GM19035 (cell line): ENCODE data around the gene ACOD1.
"Not testable (repeated sequence)": the region's sequence is repeated elsewhere in the genome, so short reads cannot be mapped to it uniquely, and the experiment has no call there.

Source experiments
- ATAC-seq: cut with Tn5 transposase; IDR thresholded peaks from one replicate; pipeline ENCODE4 v1.9.1; 2021; ENCODE audit not compliant: unreplicated experiment

ACOD1 gene

DNA sequence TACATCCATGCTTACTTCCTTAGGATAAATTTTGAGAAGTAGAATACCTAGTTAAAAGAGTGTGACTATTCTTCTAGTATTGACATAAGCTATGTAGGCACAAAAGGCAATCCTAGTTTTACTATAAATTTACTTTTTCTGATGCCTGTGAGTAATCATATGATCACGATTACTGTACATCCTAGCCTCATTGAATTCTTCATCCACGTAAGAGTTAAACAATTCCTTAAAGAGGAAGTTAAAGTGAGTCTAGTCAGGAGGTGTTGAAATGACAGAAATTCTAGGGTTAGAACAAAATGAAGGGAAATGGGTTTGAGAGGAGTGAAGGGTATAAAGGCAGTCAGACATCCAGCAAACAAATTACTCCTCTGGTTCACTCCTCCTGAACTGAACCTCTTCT is at the start of gene ACOD1:
ACOD1 (plus strand) TSS at position 363 of the 400 bp plus-strand sequence. CDS start 48 bp downstream, outside the sequence.
- ATAC-seq: no peak

DNA sequence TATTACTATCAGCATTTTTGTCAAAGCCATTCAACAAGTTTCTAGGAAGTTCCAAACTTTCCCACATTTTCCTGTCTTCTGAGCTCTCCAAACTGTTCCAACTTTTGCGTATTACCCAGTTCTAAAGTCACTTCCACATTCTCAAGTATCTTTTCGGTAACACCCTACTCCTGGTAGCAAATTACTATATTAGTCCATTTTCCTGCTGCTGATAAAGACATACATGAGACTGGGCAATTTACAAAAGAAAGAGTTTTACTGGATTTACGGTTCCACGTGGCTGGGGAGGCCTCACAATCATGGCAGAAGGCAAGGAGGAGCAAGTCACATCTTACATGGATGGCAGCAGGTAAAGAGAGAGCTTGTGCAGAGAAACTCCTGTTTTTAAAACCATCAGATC is 49.2 kb upstream of the ACOD1 start:
- ATAC-seq: not testable (repeated sequence)

DNA sequence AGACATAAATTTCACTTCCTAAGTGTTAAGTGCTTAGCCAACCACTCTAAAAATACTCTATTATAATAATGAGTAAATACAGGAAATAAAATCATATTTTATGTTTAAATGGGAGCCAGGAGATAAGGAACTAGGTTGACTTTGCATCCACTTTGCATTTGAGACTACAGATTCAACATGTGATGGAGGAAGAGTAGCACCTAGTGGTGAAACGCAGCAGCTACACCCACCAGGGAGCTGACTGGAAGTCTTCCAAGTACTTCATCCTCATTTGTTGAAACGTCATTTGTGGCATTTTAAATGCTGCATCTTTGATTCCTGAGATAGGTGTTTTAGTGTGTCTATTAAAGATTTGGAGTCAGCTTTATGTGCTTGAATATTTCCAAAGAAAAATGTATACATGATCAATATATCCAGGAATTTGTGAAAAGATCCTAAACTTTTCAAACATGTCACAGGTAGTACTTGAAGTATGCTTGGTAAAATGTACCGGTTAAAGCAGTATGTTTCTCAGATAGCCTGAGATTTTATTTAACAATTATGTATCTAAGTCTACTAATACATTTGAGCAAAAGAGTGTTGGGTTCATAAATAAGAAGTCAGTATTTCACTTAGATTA is 44.7 kb upstream of the ACOD1 start:
- peak; percentile 97 for ATAC-seq

DNA sequence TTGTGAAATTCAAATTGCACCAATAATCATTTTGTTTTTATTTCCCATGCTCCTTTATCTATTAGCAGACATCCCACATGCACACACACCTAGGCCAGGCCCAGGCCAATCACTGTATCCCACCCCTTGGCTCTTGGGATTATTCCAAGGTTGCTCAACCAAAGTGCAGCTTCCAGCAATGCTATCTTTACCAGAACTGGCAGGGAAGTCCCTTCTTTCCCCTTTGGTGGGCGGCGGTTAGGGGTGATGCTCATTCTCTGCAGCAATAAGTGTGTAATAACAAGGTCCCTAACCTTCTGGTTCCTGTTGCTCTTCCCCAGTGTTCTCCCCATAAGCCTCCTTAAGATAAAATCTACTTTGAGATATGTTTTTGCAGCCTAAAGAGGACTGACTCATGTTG is 43.8 kb upstream of the ACOD1 start:
- no peak for ATAC-seq

DNA sequence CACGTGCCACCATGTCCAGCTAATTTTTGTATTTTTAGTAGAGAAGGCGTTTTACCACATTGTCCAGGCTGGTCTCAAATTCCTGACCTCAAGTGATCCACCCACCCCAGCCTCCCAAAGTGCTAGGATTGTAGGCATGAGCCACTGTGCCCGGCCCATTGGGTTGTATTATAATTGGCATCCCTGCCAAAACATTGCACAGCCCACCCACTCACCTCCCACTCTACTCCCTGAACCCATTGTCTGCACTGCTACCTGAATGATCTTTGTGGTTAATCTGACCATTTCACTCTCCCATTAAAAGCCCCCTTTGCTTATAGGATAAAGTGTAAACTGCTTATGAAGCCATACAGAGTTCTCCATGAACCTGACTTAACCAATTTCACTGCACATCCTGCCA is 35.8 kb upstream of the ACOD1 start:
- ATAC-seq: no peak

DNA sequence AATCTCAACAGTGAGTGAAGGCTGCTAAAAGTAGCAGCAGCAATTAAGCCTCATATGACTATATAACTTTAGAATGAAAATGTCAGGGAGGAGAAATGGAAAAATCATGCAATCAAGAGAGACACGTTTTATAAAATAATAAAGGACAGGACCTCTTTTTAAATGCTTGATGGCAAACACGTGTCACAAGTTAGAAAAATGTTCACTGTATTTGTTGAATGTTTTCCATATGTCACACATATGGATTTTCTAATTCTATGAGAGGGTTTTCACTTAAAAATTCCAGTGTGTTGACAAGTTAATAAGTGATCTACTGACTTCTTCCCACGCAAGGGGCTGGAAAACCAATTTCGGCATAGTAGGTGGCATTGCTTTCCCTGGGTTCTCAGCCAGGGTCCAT is 34.4 kb upstream of the ACOD1 start:
- no peak for ATAC-seq

DNA sequence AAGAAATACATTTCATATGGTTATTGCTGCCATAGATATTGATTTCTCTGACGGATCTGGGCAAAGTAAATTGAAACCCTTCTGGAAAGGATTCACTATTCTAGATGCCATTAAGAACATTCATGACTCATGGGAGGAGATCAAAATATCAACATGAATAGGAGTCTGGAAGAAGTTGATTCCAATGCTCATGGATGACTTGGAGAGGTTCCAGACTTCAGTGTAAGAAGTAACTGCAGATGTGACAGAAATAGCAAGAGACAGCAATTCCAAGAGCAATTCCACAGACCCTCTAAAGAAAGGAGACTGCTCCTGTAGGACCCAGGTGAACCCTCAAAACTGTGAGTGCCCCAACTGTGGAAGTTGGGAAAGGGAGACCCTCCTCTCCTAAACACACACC is 31.2 kb upstream of the ACOD1 start:
- ATAC-seq: no peak

DNA sequence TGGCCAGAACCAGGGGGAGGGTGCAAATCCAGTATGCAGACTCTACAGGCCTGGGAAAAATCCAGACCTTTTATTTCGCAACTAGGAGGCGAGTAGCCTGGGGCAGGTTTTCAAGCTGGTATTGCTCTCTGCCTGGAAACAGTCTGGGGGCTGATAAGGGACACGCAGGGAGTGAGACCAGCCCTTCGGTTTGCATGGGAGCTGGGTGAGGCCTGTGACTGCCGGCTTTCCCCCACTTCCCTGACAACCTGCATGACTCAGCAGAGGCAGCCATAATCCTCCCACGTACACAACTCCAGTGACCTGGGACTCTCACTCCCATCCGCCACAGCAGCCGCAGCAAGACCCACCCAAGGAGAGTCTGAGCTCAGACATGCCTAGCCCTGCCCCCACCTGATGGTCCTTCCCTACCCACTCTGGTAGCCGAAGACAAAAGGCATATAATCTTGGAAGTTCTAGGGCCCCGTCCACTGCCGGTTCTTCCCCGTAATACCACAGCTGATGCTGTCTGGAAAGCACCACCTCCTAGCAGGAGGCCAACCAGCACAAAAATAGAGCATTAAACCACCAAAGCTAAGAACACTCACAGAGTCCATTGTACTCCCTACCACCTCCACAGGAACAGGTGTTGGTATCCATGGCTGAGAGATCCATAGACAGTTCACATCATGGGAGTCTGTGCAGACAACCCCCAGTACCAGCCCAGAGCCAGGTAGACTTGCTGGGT is 30.4 kb upstream of the ACOD1 start:
- not testable (repeated sequence) for ATAC-seq

DNA sequence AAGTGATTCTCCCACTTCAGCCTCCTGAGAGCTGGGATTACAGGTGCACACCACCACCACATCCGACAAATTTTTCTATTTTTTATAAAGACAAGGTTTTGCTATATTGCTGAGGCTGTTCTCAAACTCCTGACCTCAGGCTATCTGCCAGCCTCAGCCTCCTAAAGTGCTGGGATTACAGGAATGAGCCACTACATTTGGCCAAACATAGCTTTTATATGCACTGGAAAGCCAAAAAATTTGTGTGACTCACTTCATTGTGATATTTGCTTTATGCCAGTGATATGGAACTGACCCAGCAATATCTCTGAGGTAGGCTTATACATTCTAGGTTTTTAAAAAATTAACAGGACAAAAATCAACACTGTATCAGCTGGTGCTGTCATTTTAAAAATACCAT is 26.8 kb upstream of the ACOD1 start:
- ATAC-seq: no peak

DNA sequence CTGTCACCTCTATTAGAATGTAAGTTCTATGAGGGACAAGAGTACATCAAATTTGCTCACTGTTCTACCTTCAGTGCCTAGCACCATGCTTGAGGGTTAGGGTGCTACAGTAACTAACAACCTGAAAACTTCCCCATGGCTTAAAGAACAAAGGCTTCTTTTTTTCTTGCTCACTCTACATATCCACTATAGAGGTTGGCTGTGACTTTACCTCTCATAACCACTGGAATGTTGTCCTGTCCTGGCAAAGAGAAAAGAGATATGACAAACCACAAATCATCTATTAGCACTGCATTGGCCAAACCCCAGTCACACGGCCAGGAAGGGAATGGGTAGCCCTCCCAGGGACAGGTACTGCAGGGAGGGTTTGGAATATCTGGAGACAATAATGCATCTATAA is 23.2 kb upstream of the ACOD1 start:
- ATAC-seq: no peak

DNA sequence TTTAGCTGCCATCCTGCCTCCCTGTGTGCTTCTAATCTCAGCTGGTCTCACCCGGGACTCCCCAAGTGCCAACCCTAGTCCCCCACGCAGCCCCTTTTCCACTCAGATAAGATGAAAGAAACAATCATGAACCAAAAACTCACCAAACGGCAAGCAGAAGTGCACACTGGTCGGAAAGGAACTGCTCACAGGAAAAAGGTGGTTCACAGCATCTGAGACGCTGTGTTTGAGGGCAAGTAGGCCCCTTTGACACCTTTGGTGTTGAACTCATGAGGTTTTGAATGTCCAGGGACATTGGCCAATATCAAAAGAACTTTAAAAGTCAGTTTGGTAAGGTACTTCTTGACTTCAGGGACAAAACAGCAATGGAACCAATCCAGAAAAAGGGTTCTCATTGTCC is 20.4 kb upstream of the ACOD1 start:
- no peak for ATAC-seq

DNA sequence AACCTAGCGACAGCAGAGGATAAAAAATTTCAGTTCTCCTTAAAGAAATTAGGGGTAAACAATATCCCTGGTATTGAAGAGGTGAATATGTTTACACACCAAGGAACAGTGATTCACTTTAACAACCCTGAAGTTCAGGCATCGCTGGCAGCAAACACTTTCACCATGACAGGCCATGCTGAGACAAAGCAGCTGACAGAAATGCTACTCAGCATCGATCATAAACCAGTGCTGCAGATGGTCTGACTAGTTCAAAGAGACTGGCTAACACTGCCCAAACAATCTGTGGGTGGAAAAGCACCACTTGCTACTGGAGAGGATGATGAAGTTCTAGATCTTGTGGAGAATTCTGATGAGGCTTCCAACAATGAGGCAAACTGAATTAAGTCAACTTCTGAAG is 19.9 kb upstream of the ACOD1 start:
- ATAC-seq: no peak

DNA sequence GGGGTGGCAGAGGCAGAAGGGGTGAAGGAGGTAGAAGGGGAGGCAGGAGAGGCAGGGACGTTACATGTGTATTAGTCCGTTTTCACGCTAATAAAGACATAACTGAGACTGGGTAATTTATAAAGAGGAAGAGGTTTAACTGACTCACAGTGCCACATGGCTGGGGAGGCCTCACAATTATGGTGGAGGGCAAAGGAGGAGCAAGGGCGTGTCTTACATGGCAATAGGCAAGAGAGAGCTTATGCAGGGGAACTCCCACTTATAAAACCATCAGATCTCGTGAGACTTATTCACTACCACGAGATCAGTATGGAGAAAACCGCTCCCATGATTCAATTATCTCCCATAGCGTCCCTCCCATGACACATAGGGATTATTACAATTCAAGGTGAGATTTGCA is 19.0 kb upstream of the ACOD1 start:
- ATAC-seq: no peak

DNA sequence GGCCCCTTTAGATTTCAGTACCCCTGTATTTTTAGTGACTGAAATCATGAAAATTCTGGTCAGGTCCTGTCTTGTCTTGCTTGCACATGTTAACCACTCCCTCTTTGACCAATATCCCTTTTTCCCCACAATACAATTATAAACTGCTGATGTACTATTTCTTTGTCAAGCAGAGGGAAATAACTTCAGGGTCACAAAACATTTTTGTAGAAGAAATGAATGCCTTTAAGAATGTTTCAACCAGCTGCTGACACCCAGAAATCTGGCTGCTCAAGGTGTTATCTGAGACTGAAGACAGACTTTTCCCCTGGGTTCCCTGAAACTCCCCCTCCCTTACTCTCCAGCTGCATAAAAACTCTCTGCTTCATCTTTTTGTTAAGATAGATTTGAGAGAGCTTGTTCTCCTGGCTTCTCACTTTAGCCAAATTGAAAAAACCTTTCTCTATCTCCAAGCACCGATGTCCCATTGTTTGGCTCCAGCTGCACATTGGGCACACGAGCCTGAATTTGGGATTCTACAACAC is 18.4 kb upstream of the ACOD1 start:
- ATAC-seq: no peak

DNA sequence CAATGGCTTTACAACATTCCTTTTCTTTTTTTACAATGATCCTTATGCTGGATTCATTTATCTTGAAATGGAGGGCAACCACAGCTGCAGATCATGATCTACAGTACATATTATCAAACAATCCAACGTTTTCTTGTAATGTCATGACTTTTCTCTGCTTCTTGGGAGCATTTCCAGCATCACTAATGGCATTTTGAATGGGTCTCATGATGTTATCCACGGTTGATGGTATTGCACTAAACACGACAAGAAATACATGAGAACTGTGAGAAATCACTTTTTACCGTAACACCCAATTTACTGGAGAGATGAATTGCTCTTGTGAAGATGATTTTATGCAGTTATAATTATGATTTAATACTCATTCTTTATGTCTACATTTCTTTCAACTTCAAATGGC is 16.2 kb upstream of the ACOD1 start:
- no peak for ATAC-seq

DNA sequence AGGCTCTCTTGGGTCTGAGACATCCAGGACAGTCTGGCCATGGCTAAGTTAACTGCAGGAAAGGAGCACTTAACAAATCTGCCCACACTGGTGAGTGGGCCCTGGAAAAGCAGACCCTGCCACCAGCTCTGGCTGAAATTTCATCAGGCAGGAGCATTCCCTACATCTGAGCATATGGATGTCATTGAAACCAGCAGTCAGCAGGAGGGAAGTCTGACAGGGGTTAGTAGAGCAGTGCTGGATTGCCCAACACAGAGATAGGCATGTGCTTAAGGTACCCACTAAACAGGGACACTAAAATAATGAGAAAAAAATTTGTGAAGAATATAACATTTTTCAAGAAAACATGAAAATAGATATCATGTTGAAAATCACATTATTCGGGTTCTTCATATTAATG is 13.6 kb upstream of the ACOD1 start:
- ATAC-seq: no peak

DNA sequence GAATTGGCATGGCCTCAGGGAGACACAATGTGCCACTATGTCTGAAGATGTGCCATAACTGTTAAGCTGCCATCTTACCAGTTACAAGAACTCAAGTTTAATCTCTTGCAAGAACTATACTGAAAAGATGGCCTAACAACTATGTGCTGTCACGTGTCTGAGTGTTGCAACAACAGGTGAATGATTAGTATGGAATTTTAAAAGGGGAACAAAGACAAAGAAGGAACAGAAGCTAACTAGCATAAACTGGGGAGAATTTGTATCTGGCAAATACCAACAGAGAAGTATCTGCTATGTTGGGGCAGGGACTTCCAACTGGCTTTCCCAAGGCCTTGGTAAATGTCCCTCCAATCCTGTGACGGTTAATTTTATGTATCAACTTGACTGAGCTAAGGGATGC is 11.5 kb upstream of the ACOD1 start:
- no peak for ATAC-seq

DNA sequence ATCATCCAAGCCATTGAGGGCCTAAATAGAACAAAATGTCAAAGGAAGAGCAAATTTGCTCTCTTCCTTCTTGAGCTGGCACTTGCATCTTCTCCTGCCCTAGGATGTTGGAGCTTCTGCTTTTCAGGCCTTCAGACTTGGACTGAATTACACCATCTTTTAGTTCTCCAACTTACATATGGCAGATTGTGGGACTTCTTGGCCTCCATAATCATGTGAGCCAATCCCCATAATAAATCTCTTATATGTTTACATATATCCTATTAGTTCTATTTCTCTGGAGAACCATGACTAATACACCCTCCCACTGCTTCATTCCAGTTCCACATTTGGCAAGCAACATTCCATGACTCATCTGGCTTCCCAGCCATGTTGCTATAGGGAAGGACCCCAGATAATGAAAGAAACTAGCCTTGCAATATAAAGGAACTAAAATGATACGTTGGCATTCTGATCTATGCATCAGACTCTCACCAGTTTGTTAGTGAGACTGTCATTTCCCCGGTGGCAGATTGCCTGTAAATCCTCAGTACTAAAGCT is 11.0 kb upstream of the ACOD1 start:
- ATAC-seq: no peak

DNA sequence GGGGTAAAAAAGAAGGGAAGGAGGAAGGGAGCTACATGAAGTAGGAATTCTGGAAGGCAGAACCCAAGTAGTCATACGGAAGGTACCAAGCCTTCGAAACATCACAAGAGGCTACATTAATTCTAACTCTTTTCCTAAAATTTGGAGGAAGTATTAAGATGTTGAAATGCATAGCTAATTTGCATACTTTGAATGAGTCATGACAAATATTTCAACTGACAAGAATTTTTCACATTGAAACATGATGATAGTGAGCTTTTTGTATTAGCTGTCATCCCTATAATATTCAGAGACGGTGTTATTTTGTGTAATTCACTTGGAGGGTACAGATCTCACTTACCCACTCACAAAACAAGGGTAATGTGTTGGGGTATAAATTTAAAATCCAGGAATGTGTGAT is 9.1 kb upstream of the ACOD1 start:
- ATAC-seq: no peak

DNA sequence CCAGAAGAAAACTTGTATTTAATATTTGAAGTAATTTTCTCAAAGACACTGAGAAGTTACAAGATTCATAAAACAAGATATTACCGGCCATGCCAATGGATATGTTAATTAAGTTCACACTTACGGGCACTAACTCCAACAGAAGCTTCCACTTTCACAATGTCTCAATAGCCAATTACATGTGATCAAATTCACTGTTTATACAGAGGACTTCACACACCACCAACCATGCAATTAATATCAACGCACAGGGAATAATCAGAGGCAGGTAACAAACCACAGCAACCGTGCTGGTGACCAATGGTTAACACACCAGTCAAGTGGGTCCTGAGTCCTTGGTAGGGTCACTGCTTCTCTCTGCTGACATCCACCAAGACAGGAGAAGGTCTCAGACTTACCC is 5.9 kb upstream of the ACOD1 start:
- ATAC-seq: no peak

DNA sequence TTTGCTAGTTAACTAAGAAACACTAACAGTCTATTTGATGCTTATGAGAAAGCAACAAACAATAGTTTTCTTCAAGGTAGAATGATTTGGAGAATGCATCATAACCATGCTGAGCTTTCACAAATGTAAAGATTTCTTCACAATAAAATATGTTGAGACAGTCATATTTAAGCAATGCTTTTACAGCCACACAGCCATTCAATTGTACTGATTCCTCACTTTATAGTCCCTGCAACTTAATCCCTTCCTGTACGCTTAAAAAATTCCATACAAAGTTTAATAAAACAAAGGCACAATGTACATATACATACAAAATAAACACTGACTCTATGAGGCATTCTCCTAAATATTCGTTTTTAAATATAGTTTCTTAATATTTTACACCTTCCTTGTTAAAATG is 4.7 kb upstream of the ACOD1 start:
- no peak for ATAC-seq

DNA sequence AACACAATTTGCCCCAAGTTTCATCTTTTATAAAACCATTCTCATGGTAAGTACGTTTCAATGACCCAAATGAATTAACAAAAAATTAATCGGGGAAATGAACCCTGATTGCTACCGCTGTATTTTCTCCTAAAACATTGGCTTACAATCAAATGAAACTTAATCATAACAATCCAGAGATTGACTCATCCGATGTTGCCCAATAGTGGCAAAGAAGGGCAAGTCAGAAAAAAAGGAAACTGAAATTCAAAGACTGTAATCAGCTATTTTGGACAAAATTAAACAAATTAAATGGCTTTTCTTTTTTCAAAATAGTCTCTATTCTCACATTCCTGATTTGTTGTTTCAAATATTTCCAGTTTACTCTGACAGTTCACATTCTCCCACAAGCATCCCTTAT is 3.9 kb upstream of the ACOD1 start:
- no peak for ATAC-seq
